Measurements from ENCODE around the gene FUBP1. TPM values are rescaled to one million over a fixed set of nuclear protein-coding genes. Genes with fewer than 3 reads are reported as not detected.
"Not testable (repeated sequence)": the region's sequence is repeated elsewhere in the genome, so short reads cannot be mapped to it uniquely, and the experiment has no call there.

Gene FUBP1, protein sequence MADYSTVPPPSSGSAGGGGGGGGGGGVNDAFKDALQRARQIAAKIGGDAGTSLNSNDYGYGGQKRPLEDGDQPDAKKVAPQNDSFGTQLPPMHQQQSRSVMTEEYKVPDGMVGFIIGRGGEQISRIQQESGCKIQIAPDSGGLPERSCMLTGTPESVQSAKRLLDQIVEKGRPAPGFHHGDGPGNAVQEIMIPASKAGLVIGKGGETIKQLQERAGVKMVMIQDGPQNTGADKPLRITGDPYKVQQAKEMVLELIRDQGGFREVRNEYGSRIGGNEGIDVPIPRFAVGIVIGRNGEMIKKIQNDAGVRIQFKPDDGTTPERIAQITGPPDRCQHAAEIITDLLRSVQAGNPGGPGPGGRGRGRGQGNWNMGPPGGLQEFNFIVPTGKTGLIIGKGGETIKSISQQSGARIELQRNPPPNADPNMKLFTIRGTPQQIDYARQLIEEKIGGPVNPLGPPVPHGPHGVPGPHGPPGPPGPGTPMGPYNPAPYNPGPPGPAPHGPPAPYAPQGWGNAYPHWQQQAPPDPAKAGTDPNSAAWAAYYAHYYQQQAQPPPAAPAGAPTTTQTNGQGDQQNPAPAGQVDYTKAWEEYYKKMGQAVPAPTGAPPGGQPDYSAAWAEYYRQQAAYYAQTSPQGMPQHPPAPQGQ
- total RNA-seq (10 to 100 TPM; 36.9 to 81.5 (median 51.6) TPM), polyA plus RNA-seq (10 to 100 TPM; 21.7 to 46.6 TPM)

DNA sequence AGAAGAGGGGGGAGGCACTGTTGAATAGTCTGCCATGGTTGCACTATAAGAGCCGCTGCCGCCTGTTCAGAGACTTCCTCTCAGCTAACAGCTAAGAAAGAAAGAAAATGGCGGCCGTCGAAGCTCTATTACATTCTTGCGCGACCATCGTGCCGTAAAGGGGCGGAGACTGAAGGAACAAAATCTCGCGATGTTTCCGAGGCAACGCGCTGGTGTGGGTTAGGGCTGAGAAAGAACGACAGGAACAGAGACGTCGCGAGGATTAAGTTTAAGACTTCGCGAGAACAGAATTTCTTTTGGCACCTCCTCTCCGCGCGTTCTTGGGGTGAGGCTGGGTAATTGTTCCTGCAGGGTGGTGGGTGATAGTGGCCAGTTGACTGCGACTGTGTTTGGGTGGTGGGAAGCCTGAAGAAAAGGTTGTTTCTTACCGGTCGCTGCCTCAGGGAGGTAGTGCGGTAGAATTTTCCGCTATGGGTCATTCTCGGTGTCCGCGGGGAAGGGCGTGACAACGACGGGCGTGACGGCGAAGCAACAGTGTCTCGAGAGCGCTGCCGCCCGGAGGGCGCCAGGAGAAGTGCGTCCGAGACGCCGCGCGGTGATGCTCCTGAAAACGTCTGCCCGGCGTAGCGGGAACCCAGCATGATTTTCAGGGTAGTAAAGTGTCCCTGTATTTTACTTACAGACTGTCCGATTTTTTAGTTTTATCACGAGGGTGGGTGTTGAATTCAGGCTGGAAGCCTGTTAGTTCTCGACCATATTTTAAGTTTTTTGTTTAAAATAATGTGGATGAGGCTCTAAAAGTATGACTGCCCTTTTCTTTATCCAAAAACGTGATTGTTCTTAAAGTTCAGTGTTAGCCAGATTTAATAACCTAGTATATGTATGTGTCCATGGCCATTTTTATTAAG is at the start of gene FUBP1:
Gene FUBP1 (minus strand): TSS at position 104 of the 908 bp plus-strand sequence. CDS start 68 bp downstream, at position 36.
- peak within 1 kb of the TSS; percentile 52 to 76 (median 62) for H3K4me3 ChIP-seq
- no peaks in the 10 kb centered on the region for H3K9me3 ChIP-seq
- H3K27me3 ChIP-seq = no peaks in the 10 kb centered on the region
- intact Hi-C loops (cut with DNase I) = loop anchor here in 1 of 3 donors (5.0 kb wide), 1 partner anchor 133 kb away; no protein-coding TSS in a partner anchor
- TF ChIP-seq, protein P1, sequence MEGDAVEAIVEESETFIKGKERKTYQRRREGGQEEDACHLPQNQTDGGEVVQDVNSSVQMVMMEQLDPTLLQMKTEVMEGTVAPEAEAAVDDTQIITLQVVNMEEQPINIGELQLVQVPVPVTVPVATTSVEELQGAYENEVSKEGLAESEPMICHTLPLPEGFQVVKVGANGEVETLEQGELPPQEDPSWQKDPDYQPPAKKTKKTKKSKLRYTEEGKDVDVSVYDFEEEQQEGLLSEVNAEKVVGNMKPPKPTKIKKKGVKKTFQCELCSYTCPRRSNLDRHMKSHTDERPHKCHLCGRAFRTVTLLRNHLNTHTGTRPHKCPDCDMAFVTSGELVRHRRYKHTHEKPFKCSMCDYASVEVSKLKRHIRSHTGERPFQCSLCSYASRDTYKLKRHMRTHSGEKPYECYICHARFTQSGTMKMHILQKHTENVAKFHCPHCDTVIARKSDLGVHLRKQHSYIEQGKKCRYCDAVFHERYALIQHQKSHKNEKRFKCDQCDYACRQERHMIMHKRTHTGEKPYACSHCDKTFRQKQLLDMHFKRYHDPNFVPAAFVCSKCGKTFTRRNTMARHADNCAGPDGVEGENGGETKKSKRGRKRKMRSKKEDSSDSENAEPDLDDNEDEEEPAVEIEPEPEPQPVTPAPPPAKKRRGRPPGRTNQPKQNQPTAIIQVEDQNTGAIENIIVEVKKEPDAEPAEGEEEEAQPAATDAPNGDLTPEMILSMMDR (IDR thresholded peaks at IDR 0.05) = peak; percentile 38 to 66 (median 50)
- peaks cover 7 to 33% (median 26%) of the 10 kb centered on the region in 3 donors for H3K4me1 ChIP-seq
- ATAC-seq (peak; percentile 82 to 92 (median 88)), DNase-seq (peak; percentile 90 to 97 (median 94)), FAIRE-seq (no peak)
- 0 to 1% methylated on average over 57 of the region's 57 CpGs for WGBS, 2 donors
- peak within 1 kb of the TSS; percentile 93 to 99 (median 96) for H3K27ac ChIP-seq
- H3K36me3 ChIP-seq = no peaks in the 10 kb centered on the region

DNA sequence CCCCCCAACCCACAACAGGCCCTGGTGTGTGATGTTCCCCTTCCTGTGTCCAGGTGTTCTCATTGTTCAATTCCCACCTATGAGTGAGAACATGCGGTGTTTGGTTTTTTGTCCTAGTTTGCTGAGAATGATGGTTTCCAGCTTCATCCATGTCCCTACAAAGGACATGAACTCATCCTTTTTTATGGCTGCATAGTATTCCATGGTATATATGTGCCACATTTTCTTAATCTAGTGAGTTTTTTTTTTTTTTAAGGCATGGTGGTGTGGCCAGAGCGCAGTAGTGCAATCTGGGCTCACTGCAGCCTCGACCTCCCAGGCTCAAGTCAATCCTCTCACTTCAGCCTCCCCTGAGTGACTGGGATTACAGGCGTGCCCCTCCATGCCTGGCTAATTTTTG is 42.3 kb upstream of the FUBP1 start:
- H3K27ac ChIP-seq; H3K4me1 ChIP-seq; FAIRE-seq; ATAC-seq; intact Hi-C loops (cut with DNase I); H3K9me3 ChIP-seq; H3K27me3 ChIP-seq; H3K4me3 ChIP-seq; H3K36me3 ChIP-seq; DNase-seq: not testable (repeated sequence)
- WGBS, 2 donors = 82 to 96% methylated on average over 4 of the region's 4 CpGs

DNA sequence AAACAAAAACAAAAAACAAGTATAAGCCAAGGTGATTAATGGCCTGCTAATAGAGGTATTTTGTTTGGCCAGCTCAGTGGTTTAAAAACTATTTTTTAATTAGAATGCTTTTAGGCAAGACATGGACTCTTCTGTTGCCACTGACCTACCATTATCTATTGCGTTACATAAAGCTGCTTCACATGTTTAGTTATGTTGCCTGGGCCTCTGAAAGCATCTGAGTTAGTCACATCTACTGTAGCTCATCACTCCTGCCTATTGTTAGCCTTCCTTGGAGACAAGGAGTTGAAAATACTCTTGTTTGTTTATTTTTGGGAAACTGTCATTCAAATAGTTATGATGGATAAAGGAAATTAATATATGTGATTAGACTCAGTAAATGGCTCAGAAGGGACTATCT is 40.2 kb upstream of the FUBP1 start:
- no peaks in the 10 kb centered on the region for H3K9me3 ChIP-seq
- TF ChIP-seq, protein P1 (IDR thresholded peaks at IDR 0.05) = no peak
- no peak for FAIRE-seq

DNA sequence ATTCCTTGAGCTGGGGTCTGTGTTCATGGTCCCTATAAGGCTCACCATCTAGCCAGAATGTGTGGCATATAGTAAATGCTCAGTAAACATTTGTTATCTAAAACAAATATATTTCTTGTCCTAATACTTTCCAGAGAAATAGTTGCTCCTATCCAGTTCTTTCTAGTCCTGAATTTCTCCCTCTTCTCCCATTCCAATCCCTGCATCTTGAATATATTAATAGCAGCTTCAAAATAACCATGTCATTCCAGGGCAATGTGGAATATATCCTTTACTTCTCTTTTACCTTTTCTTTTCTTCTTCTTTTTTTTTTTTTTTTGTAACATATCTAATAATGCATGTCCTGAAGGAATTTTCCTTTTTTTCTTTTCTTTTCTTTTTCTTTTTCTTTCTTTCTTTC is 36.3 kb upstream of the FUBP1 start:
- no peaks in the 10 kb centered on the region for H3K9me3 ChIP-seq
- H3K4me1 ChIP-seq = peaks cover 4 to 16% (median 9%) of the 10 kb centered on the region in 3 donors
- ATAC-seq (peak in 1 of 4 donors; percentile 9), FAIRE-seq (no peak), DNase-seq (no peak)
- H3K27ac ChIP-seq = no peak overlapping the region
- H3K4me3 ChIP-seq = no peak overlapping the region
- H3K27me3 ChIP-seq = no peaks in the 10 kb centered on the region
- peaks cover 0 to 21% (median 0%) of the 10 kb centered on the region in 3 donors for H3K36me3 ChIP-seq
- TF ChIP-seq, protein P1 (IDR thresholded peaks at IDR 0.05) = no peak
- intact Hi-C loops (cut with DNase I) = no loop called here

More for the DNA sequence above, 40.2 kb upstream of the FUBP1 start:
- Histone ChIP-seq H3K4me3 (no peak overlapping the region), H3K36me3 (peaks cover 0 to 14% (median 0%) of the 10 kb centered on the region in 3 donors), H3K27ac (no peak overlapping the region), H3K4me1 (no peaks in the 10 kb centered on the region), H3K27me3 (no peaks in the 10 kb centered on the region)
- intact Hi-C loops (cut with DNase I) = no loop called here
- DNase-seq (no peak), ATAC-seq (no peak)
- 93 to 97% methylated on average over 1 of the region's 1 CpG for WGBS, 2 donors

DNA sequence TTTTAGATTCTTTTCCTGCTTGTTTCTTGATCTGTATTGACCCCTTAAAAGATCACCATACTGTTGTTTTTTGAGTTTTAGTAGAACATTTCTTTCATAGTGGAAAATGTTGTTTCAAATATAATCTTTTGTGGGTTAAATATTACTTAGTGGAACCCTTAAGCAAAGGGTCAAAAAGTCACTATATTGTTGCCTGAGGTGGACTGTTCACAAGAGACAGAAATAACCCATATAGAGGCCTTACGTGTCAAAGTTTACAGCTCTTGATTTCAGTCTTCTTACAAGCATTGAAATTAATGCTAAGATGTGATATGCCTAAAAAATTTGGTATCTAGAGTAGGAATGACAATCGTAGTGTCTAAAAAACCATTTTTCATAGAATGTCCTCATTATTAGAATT is 32.2 kb upstream of the FUBP1 start:
- Histone ChIP-seq H3K9me3 (no peaks in the 10 kb centered on the region), H3K27ac (peak overlapping the region in 2 of 4 donors; percentile 17 to 97), H3K36me3 (peaks cover 0 to 13% (median 0%) of the 10 kb centered on the region in 3 donors), H3K4me3 (peak overlapping the region in 1 of 4 donors; percentile 51), H3K27me3 (no peaks in the 10 kb centered on the region), H3K4me1 (peaks cover 13 to 28% (median 16%) of the 10 kb centered on the region in 3 donors)
- ATAC-seq = peak in 1 of 4 donors; percentile 4
- TF ChIP-seq, protein P1 (IDR thresholded peaks at IDR 0.05) = no peak
- WGBS, 2 donors = 40 to 42% methylated on average over 2 of the region's 2 CpGs
- DNase-seq = no peak
- intact Hi-C loops (cut with DNase I) = no loop called here
- no peak for FAIRE-seq
